SHP77 treated with DMSO at 0.1 percent for 48 hours (cell line): Measurements from ENCODE around the gene DOK5.

ENCODE experiments used
- DNase-seq: peaks from one replicate; lab custom pipeline; 2025; lab: John Stamatoyannopoulos, UW

The DOK5 gene

GRCh38 chr20:54619181-54619580 is 143.8 kb downstream of the DOK5 start:
- no peak for DNase-seq

- DNase-seq = no peak
Observed at GRCh38 chr20:54619682-54620081, 144.3 kb downstream of the DOK5 start.

GRCh38 chr20:54620611-54621010 is 145.2 kb downstream of the DOK5 start:
- no peak for DNase-seq

GRCh38 chr20:54622333-54623295 is 147.2 kb downstream of the DOK5 start:
- no peak for DNase-seq

GRCh38 chr20:54623991-54624569 is 148.7 kb downstream of the DOK5 start:
- DNase-seq = no peak

- no peak for DNase-seq
Observed at GRCh38 chr20:54624706-54625390, 149.5 kb downstream of the DOK5 start.

GRCh38 chr20:54625497-54625896 is 150.1 kb downstream of the DOK5 start:
- no peak for DNase-seq

- no peak for DNase-seq
Observed at GRCh38 chr20:54626126-54626525, 150.7 kb downstream of the DOK5 start.

GRCh38 chr20:54629632-54630031 is 154.2 kb downstream of the DOK5 start:
- no peak for DNase-seq

GRCh38 chr20:54630582-54630981 is 155.2 kb downstream of the DOK5 start:
- DNase-seq = no peak

GRCh38 chr20:54631059-54631458 is 155.7 kb downstream of the DOK5 start:
- no peak for DNase-seq

GRCh38 chr20:54633374-54634355 is 158.3 kb downstream of the DOK5 start:
- no peak for DNase-seq

GRCh38 chr20:54636575-54636974 is 161.2 kb downstream of the DOK5 start:
- no peak for DNase-seq

GRCh38 chr20:54639941-54640340 is 164.5 kb downstream of the DOK5 start:
- no peak for DNase-seq

GRCh38 chr20:54640800-54641199 is 165.4 kb downstream of the DOK5 start:
- DNase-seq = no peak

GRCh38 chr20:54642864-54643667 is 167.7 kb downstream of the DOK5 start:
- no peak for DNase-seq

GRCh38 chr20:54643761-54644160 is 168.4 kb downstream of the DOK5 start:
- DNase-seq = no peak

- DNase-seq = no peak
Observed at GRCh38 chr20:54645445-54646155, 170.2 kb downstream of the DOK5 start.

GRCh38 chr20:54646156-54646517 is 170.7 kb downstream of the DOK5 start:
- DNase-seq = no peak
